HCT116 (cell line): ENCODE measurements around the gene GDI1. TPM values are rescaled to one million over a fixed set of nuclear protein-coding genes. Genes with fewer than 3 reads are reported as not detected.

Source experiments
- ATAC-seq: fragments of 200-7000 bp; cut with Tn5 transposase; 2 replicates; pipeline ENCODE4 v1.9.1; 2020; ENCODE audit warnings: mild to moderate bottlenecking, moderate library complexity
- BruUV-seq: library from RNA; stranded (reverse); fragments of 400-500 nt; replicated peaks from 2 replicates; lab custom pipeline; 2021; lab: Mats Ljungman, UMichigan
- CTCF ChIA-PET: fragments of 300-600 bp; sonication (Branson Sonifier 250); formaldehyde crosslinking; loops from one replicate; lab custom pipeline; 2021; ENCODE audit warnings: antibody characterized with exemption; lab: Charles Lee
- POLR2A ChIA-PET: fragments of 300-600, 350-600 bp; sonication (Branson Sonifier 250); formaldehyde crosslinking; loops from one replicate; lab custom pipeline; 2021; ENCODE audit warnings: antibody characterized with exemption; lab: Charles Lee
- RAD21 ChIA-PET, 2 experiments: fragments of 300-600 bp; sonication (Branson Sonifier 250); formaldehyde crosslinking; loops; one replicate each; lab custom pipeline; 2023; ENCODE audit warnings: low total read pairs in 2 of 2; ENCODE audit not compliant: uncharacterized antibody in 2 of 2, unreplicated experiment in 2 of 2, low non-redundant PET in 1 of 2; lab: Charles Lee
- DNase-seq: peaks from one replicate; pipeline ENCODE4 v3.0.0-alpha.2; 2010; ENCODE audit warnings: low read depth, low spot score
- H2AFZ ChIP-seq: fragments of 200-600 bp; shearing (Covaris generic), sonication (generic); 2 replicates; pipeline ENCODE4 v1.6.1; 2017; ENCODE audit warnings: low read depth, mixed run types, mixed read lengths, antibody characterized with exemption, low read length; ENCODE audit not compliant: poor library complexity, severe bottlenecking
- H3K27ac ChIP-seq: 2 replicates; pipeline ENCODE4 v1.5.1; 2012; ENCODE audit warnings: low read depth, low read length
- H3K27me3 ChIP-seq: fragments of 200-600 bp; sonication (generic); 2 replicates; pipeline ENCODE4 v1.6.1; 2016; ENCODE audit warnings: mixed run types, low read length, mixed read lengths; ENCODE audit not compliant: insufficient read depth
- H3K36me3 ChIP-seq, 2 experiments: fragments of 200-500 bp in 1 of 2; fragments of 200-600 bp in 1 of 2; sonication (Bioruptor generic) in 1 of 2; sonication (generic) in 1 of 2; 2 replicates each; pipeline versions ENCODE4 v1.5.1 to v1.6.1; 2014 to 2016; ENCODE audit warnings: low read length in 2 of 2, inconsistent platforms in 1 of 2, mixed read lengths in 1 of 2, mixed run types in 1 of 2; ENCODE audit not compliant: insufficient read depth in 2 of 2, control insufficient read depth in 1 of 2
- H3K4me1 ChIP-seq, 2 experiments: fragments of 200-600 bp in 1 of 2; sonication (generic) in 1 of 2; 2 replicates each; pipeline versions ENCODE4 v1.5.1 to v1.6.1; 2012 to 2017; ENCODE audit warnings: low read length in 2 of 2, inconsistent platforms in 1 of 2, mild to moderate bottlenecking in 1 of 2, mixed read lengths in 1 of 2, mixed run types in 1 of 2, moderate library complexity in 1 of 2; ENCODE audit not compliant: insufficient read depth in 2 of 2, control insufficient read depth in 1 of 2
- H3K4me2 ChIP-seq: fragments of 200-600 bp; sonication (generic); 2 replicates; pipeline ENCODE4 v1.6.1; 2017; ENCODE audit warnings: mixed run types, low read length, mixed read lengths
- H3K4me3 ChIP-seq, 2 experiments: fragments of 200-600 bp in 1 of 2; sonication (generic) in 1 of 2; replicated peaks in 1 of 2; 2 replicates each; pipeline ENCODE4 v1.5.1; 2011 to 2016; ENCODE audit warnings: low read length in 2 of 2, control low read depth in 1 of 2, low read depth in 1 of 2, mild to moderate bottlenecking in 1 of 2, mixed read lengths in 1 of 2, mixed run types in 1 of 2
- H3K79me2 ChIP-seq: fragments of 200-600 bp; sonication (generic); 2 replicates; pipeline ENCODE4 v1.6.1; 2017; ENCODE audit warnings: mild to moderate bottlenecking, mixed run types, low read length, moderate library complexity, mixed read lengths; ENCODE audit not compliant: insufficient read depth
- H3K9ac ChIP-seq: fragments of 200-600 bp; sonication (generic); 2 replicates; pipeline ENCODE4 v1.6.1; 2016; ENCODE audit warnings: low read length, mixed read lengths
- H3K9me2 ChIP-seq: fragments of 200-600 bp; sonication (generic), shearing (Covaris generic); 2 replicates; pipeline ENCODE4 v1.6.1; 2017; ENCODE audit warnings: mixed run types, mild to moderate bottlenecking, moderate library complexity; ENCODE audit not compliant: insufficient read depth
- H3K9me3 ChIP-seq, 2 experiments: fragments of 200-500 bp in 1 of 2; fragments of 200-600 bp in 1 of 2; sonication (Bioruptor generic) in 1 of 2; sonication (generic) in 1 of 2; 2 replicates each; pipeline ENCODE4 v1.6.1; 2014 to 2017; ENCODE audit warnings: low read length in 2 of 2, mixed read lengths in 2 of 2, inconsistent platforms in 1 of 2, low read depth in 1 of 2, mild to moderate bottlenecking in 1 of 2, mixed run types in 1 of 2, moderate library complexity in 1 of 2; ENCODE audit not compliant: control insufficient read depth in 1 of 2, insufficient read depth in 1 of 2
- H4K20me1 ChIP-seq: fragments of 200-600 bp; sonication (generic), shearing (Covaris generic); 2 replicates; pipeline ENCODE4 v1.6.1; 2017; ENCODE audit warnings: mixed run types, mild to moderate bottlenecking, moderate library complexity; ENCODE audit not compliant: insufficient read depth
- CBX3 ChIP-seq: IDR thresholded peaks from 2 replicates; pipeline ENCODE4 v1.6.1; 2012; ENCODE audit warnings: low read depth
- EGR1 ChIP-seq: IDR thresholded peaks from 2 replicates; pipeline ENCODE4 v1.6.1; 2012; ENCODE audit warnings: low read depth
- ELF1 ChIP-seq: IDR thresholded peaks from 2 replicates; pipeline ENCODE4 v1.6.1; 2012; ENCODE audit warnings: low read depth, borderline replicate concordance
- EZH2 ChIP-seq: fragments of 200-600 bp; sonication (generic); IDR thresholded peaks from 2 replicates; pipeline ENCODE4 v1.6.1; 2017; ENCODE audit warnings: antibody characterized with exemption, mixed run types
- FOSL1 ChIP-seq: IDR thresholded peaks from 2 replicates; pipeline ENCODE4 v1.6.1; 2012; ENCODE audit warnings: low read depth
- SP1 ChIP-seq: IDR thresholded peaks from 2 replicates; pipeline ENCODE4 v1.6.1; 2012; ENCODE audit warnings: low read depth
- SRF ChIP-seq: IDR thresholded peaks from 2 replicates; pipeline ENCODE4 v1.6.1; 2012; ENCODE audit warnings: low read depth
- TCF7L2 ChIP-seq: IDR thresholded peaks from 2 replicates; pipeline ENCODE4 v1.7.0; 2011; ENCODE audit warnings: borderline replicate concordance, inconsistent platforms; ENCODE audit not compliant: insufficient read depth, insufficient read length; ENCODE audit errors: extremely low read depth
- ZFX ChIP-seq: fragments of 450-650 bp; IDR thresholded peaks from 2 replicates; pipeline ENCODE4 v1.6.1; 2017
- ZNF274 ChIP-seq: fragments of 200-500 bp; sonication (Bioruptor generic); IDR thresholded peaks from 2 replicates; pipeline ENCODE4 v1.6.1; 2014; ENCODE audit warnings: mild to moderate bottlenecking, low read depth, low read length, inconsistent platforms
- intact Hi-C: fragments of 100-400 bp; cut with micrococcal nuclease; formaldehyde crosslinking; loops from 2 replicates; pipeline ENCODE4 v1.10.0; 2022
- total RNA-seq: library from RNA; stranded (reverse); gene quantifications from one replicate; pipeline ENCODE4 v1.2.1, GENCODE V29; 2021; ENCODE audit not compliant: unreplicated experiment
- TF ChIP-seq, protein P1 (sequence below): IDR thresholded peaks from 2 replicates; pipeline ENCODE4 v1.6.1; 2012; ENCODE audit warnings: low read depth
- TF ChIP-seq, protein P2 (sequence below): IDR thresholded peaks from 2 replicates; pipeline ENCODE4 v1.6.1; 2012
- TF ChIP-seq, protein P3 (sequence below): IDR thresholded peaks from 2 replicates; pipeline ENCODE4 v1.6.1; 2012

GDI1 gene
- total RNA-seq, 1 experiment from 2014 or later: 122 TPM

DNA sequence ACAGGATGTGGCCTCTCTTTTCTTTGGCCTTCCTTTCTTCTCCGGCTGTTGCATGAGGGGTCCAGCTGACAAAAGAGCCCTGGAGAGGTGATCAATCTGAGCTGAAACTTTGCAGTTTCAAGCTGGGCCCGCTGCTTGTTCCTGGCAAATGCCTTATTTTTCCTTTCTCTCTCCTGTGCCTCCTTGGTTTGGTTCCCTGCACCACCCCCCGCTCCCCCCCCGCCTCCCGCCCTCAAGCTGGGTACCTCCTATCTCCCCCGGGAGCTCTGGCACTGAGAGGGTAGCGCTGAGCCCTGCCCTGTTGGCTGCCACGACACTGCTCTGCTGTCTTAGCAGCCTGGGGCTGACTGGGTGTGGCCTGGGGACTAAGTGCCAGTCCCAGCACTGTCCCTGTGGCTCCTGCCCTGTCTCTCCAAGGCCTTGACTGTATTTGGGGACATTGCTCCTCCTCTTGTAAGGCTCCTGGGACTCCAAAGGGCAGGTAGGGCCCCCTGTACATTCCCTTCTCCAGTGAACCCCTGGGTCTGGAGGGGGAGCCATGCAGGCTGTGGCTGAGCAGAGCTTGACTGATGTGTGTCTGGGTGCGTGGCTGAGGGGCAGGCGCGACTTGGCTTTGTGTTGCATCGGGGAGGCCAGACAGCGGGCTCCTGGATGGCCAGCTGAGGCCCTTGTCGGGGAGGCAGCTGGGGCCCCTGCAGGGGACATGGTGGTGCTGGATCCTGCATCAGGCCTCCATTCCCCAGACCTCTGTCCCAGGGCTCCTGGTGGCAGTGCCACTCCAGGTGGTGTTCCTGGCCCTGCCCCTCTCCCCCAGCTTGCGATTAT is 22.2 kb downstream of the GDI1 start:
- Histone ChIP-seq H3K79me2 (peaks cover 24% of the 10 kb centered on the region), H3K36me3 (peaks cover 0 to 2% of the 10 kb centered on the region in 2 experiments; a peak in 1 of 4 replicates), H3K9ac (peak overlapping the region; percentile 66), H2AFZ (no peak overlapping the region), H3K9me2 (no peaks in the 10 kb centered on the region), H3K4me1 (peaks cover 7 to 12% of the 10 kb centered on the region in 2 experiments; a peak in 1 of 4 replicates), H3K4me3 (peak overlapping the region; percentile 66 to 68), H3K27ac (peak overlapping the region; percentile 80; the same call in 1 of the 2 replicates), H3K27me3 (no peaks in the 10 kb centered on the region), H3K9me3 (no peaks in the 10 kb centered on the region), H4K20me1 (no peaks in the 10 kb centered on the region), H3K4me2 (peak overlapping the region; percentile 75)
- no TSS peak for BruUV-seq
- ATAC-seq (peak; percentile 69), DNase-seq (no peak)
- RAD21 ChIA-PET: no interaction called here
- CTCF ChIA-PET: no interaction called here
- POLR2A ChIA-PET: interaction anchor here (0.8 to 1.0 kb wide), 2 partner anchors 61 to 88 kb away, joined by 3 read pairs; partner anchors contain the start of gene RPL10
- TF ChIP-seq EGR1 (no peak), ZFX (no peak), SRF (no peak), TCF7L2 (no peak), FOSL1 (no peak), EZH2 (no peak), ELF1 (no peak), CBX3 (no peak), SP1 (no peak), ZNF274 (no peak)
- TF ChIP-seq, protein P1, sequence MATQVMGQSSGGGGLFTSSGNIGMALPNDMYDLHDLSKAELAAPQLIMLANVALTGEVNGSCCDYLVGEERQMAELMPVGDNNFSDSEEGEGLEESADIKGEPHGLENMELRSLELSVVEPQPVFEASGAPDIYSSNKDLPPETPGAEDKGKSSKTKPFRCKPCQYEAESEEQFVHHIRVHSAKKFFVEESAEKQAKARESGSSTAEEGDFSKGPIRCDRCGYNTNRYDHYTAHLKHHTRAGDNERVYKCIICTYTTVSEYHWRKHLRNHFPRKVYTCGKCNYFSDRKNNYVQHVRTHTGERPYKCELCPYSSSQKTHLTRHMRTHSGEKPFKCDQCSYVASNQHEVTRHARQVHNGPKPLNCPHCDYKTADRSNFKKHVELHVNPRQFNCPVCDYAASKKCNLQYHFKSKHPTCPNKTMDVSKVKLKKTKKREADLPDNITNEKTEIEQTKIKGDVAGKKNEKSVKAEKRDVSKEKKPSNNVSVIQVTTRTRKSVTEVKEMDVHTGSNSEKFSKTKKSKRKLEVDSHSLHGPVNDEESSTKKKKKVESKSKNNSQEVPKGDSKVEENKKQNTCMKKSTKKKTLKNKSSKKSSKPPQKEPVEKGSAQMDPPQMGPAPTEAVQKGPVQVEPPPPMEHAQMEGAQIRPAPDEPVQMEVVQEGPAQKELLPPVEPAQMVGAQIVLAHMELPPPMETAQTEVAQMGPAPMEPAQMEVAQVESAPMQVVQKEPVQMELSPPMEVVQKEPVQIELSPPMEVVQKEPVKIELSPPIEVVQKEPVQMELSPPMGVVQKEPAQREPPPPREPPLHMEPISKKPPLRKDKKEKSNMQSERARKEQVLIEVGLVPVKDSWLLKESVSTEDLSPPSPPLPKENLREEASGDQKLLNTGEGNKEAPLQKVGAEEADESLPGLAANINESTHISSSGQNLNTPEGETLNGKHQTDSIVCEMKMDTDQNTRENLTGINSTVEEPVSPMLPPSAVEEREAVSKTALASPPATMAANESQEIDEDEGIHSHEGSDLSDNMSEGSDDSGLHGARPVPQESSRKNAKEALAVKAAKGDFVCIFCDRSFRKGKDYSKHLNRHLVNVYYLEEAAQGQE: no peak
- TF ChIP-seq, protein P2, sequence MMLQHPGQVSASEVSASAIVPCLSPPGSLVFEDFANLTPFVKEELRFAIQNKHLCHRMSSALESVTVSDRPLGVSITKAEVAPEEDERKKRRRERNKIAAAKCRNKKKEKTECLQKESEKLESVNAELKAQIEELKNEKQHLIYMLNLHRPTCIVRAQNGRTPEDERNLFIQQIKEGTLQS: no peak
- TF ChIP-seq, protein P3, sequence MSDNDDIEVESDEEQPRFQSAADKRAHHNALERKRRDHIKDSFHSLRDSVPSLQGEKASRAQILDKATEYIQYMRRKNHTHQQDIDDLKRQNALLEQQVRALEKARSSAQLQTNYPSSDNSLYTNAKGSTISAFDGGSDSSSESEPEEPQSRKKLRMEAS: no peak
- intact Hi-C loops: no loop called here
